Subcutaneous abdominal adipose tissue (tissue), 5 donors: ENCODE data around the gene LPP.
"Not testable (repeated sequence)": the region's sequence is repeated elsewhere in the genome, so short reads cannot be mapped to it uniquely, and the experiment has no call there.

ENCODE experiments used
- H3K27ac ChIP-seq: one replicate; pipeline ENCODE4 v1.7.0; 2013; ENCODE audit warnings: low read depth, mild to moderate bottlenecking, inconsistent platforms, low read length, moderate library complexity
- H3K27me3 ChIP-seq, 5 donors: one replicate each; pipeline ENCODE4 v1.7.0; 2013; ENCODE audit warnings: low read length in 5 of 5, inconsistent platforms in 1 of 5; ENCODE audit not compliant: control insufficient read depth in 5 of 5, insufficient read depth in 4 of 5
- H3K36me3 ChIP-seq, 5 donors: one replicate each; pipeline ENCODE4 v1.7.0; 2013; ENCODE audit warnings: low read length in 5 of 5; ENCODE audit not compliant: control insufficient read depth in 5 of 5, insufficient read depth in 5 of 5
- H3K4me1 ChIP-seq, 5 donors: one replicate each; pipeline ENCODE4 v1.7.0; 2013; ENCODE audit warnings: low read length in 5 of 5, mild to moderate bottlenecking in 3 of 5, moderate library complexity in 1 of 5; ENCODE audit not compliant: control insufficient read depth in 5 of 5, insufficient read depth in 5 of 5
- H3K4me3 ChIP-seq, 5 donors: one replicate each; pipeline ENCODE4 v1.7.0; 2013; ENCODE audit warnings: low read length in 5 of 5, low read depth in 1 of 5
- H3K9ac ChIP-seq, 5 donors: one replicate each; pipeline ENCODE4 v1.7.0; 2013; ENCODE audit warnings: low read length in 5 of 5, mild to moderate bottlenecking in 4 of 5, moderate library complexity in 3 of 5
- H3K9me3 ChIP-seq, 5 donors: one replicate each; pipeline ENCODE4 v1.7.0; 2013; ENCODE audit warnings: low read length in 5 of 5; ENCODE audit not compliant: control insufficient read depth in 5 of 5
- donor health status: healthy.
- donor health status: healthy.
- donor health status: healthy.
- donor health status: healthy.
- donor health status: healthy.

Gene LPP

GRCh38 chr3:188693435-188693834 lies 539.5 kb downstream of the LPP start:
- Histone ChIP-seq H3K27ac (no peak overlapping the region), H3K9me3 (no peaks in the 10 kb centered on the region), H3K27me3 (no peaks in the 10 kb centered on the region), H3K9ac (no peak overlapping the region), H3K4me1 (peaks cover 5 to 13% (median 10%) of the 10 kb centered on the region in 5 donors), H3K4me3 (no peak overlapping the region), H3K36me3 (no peaks in the 10 kb centered on the region)

DNA sequence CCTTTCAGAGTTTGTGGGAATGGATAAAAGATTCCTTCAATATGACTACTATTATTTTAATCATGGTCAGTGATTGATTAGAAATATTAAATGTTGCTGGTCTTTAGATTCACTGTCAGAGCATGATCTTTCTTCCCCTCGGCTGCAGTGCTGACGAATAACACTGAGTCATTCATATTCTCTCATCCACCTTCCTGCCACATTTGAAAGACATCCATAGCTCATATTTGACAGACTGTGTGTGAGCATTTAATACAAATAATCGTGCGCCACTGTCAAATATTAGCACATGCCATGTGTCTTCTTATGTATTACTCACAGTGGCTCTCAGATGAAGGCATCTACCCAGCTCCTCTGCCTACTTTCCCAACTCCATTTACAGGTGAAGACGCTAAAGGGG lies 541.3 kb downstream of the LPP start:
- Histone ChIP-seq H3K9ac (no peak overlapping the region), H3K4me1 (no peaks in the 10 kb centered on the region), H3K9me3 (no peaks in the 10 kb centered on the region), H3K27me3 (no peaks in the 10 kb centered on the region), H3K4me3 (no peak overlapping the region), H3K36me3 (no peaks in the 10 kb centered on the region), H3K27ac (no peak overlapping the region)

- no peak overlapping the region for H3K9ac ChIP-seq
- H3K4me1 ChIP-seq = no peaks in the 10 kb centered on the region
- H3K4me3 ChIP-seq = no peak overlapping the region
- H3K27me3 ChIP-seq = no peaks in the 10 kb centered on the region
- no peaks in the 10 kb centered on the region for H3K9me3 ChIP-seq
- H3K36me3 ChIP-seq = no peaks in the 10 kb centered on the region
- H3K27ac ChIP-seq = no peak overlapping the region
Measured at GRCh38 chr3:188697127-188697526, 543.2 kb downstream of the LPP start.

- Histone ChIP-seq H3K9ac (no peak overlapping the region), H3K4me3 (no peak overlapping the region), H3K27ac (no peak overlapping the region), H3K36me3 (no peaks in the 10 kb centered on the region), H3K27me3 (no peaks in the 10 kb centered on the region), H3K9me3 (no peaks in the 10 kb centered on the region), H3K4me1 (no peaks in the 10 kb centered on the region)
Measured at GRCh38 chr3:188698436-188698835, 544.5 kb downstream of the LPP start.

DNA sequence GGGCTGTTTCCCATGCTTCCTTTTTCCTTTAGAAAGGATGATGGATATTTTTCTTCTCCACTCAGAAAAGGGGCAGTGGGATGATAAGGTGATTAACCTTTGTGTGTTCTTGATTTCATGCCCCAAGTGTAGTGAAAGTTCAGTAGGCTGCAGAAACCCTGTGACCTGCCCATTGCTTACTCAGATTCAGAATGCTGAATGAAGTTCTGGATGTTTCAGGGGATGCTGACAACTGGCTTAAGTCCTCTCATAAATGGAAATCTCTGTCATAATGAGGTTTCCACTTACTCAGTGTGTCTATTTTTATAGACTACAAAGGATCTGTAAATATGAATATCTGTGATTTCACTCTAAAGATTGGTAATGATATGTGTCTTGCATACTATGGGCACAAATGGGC lies 546.5 kb downstream of the LPP start:
- Histone ChIP-seq H3K27ac (no peak overlapping the region), H3K36me3 (no peaks in the 10 kb centered on the region), H3K4me3 (no peak overlapping the region), H3K4me1 (no peaks in the 10 kb centered on the region), H3K9ac (no peak overlapping the region), H3K27me3 (no peaks in the 10 kb centered on the region), H3K9me3 (no peaks in the 10 kb centered on the region)

DNA sequence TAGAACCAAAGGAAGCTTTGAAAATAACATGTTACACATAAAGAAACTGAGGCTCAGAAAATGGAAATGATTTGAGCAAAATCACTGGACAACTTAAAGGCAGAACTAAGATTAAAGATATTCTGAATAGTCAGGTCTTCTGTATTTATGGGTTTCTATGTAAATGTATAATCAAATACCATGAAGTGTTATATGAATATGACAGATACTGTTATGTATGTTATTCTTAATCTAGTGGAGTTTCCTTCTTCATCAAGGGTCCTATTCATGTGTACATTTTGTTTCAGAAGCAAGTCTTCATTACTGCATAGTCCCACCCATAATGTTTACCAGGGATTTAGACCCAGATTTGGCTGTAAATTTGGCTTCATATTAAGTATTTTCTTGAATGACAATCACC lies 547.0 kb downstream of the LPP start:
- Histone ChIP-seq H3K27ac (no peak overlapping the region), H3K36me3 (no peaks in the 10 kb centered on the region), H3K4me1 (no peaks in the 10 kb centered on the region), H3K27me3 (no peaks in the 10 kb centered on the region), H3K9ac (no peak overlapping the region), H3K9me3 (no peaks in the 10 kb centered on the region), H3K4me3 (no peak overlapping the region)

DNA sequence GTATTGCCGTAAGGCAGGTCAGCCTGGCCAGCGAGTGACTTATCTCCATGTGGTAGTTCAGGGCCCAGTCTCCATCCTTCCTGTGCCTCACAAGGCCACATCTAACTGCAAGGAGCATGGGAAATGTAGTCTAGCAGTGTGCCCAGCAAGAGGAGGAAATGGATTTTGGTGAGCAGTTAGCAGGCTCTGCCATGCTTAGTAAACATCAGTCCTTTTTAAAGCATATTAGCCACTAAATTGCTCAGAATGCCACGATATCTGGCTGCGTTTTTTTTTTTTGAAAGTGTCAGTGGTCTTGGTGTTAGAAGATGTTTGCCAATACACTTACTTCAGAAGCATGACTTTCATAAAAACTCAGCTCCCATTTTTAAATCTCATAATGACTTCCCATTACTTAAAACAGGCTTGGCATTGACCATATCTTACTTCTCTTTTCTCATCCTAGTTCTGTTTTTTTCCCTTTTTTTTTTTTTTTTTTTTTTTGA lies 547.6 kb downstream of the LPP start:
- H3K4me3 ChIP-seq = no peak overlapping the region
- H3K9ac ChIP-seq = no peak overlapping the region
- H3K27me3 ChIP-seq = no peaks in the 10 kb centered on the region
- no peaks in the 10 kb centered on the region for H3K9me3 ChIP-seq
- H3K27ac ChIP-seq = no peak overlapping the region
- H3K4me1 ChIP-seq = no peaks in the 10 kb centered on the region
- H3K36me3 ChIP-seq = no peaks in the 10 kb centered on the region

GRCh38 chr3:188702028-188702427 lies 548.1 kb downstream of the LPP start:
- H3K4me1 ChIP-seq, H3K9ac ChIP-seq, H3K27me3 ChIP-seq, H3K4me3 ChIP-seq, H3K27ac ChIP-seq, H3K36me3 ChIP-seq, H3K9me3 ChIP-seq: not testable (repeated sequence)

GRCh38 chr3:188706176-188706575 lies 552.2 kb downstream of the LPP start:
- H3K27ac ChIP-seq = no peak overlapping the region
- no peaks in the 10 kb centered on the region for H3K36me3 ChIP-seq
- H3K9me3 ChIP-seq = no peaks in the 10 kb centered on the region
- no peak overlapping the region for H3K9ac ChIP-seq
- H3K27me3 ChIP-seq = no peaks in the 10 kb centered on the region
- H3K4me1 ChIP-seq = peaks cover 0 to 4% (median 0%) of the 10 kb centered on the region in 5 donors
- no peak overlapping the region for H3K4me3 ChIP-seq

GRCh38 chr3:188706599-188706998 lies 552.6 kb downstream of the LPP start:
- Histone ChIP-seq H3K4me3 (no peak overlapping the region), H3K36me3 (no peaks in the 10 kb centered on the region), H3K27me3 (no peaks in the 10 kb centered on the region), H3K27ac (no peak overlapping the region), H3K4me1 (peaks cover 0 to 4% (median 0%) of the 10 kb centered on the region in 5 donors), H3K9me3 (no peaks in the 10 kb centered on the region), H3K9ac (no peak overlapping the region)
